NCI-H2029 treated with DMSO at 0.1 percent for 48 hours (cell line): ENCODE measurements around the gene CIC.

ENCODE experiments used
- DNase-seq: peaks from one replicate; lab custom pipeline; 2025; lab: John Stamatoyannopoulos, UW

Gene CIC

GRCh38 chr19:42277821-42278451 lies 8.9 kb downstream of the CIC start:
- DNase-seq: no peak

GRCh38 chr19:42278452-42279154 lies 9.6 kb downstream of the CIC start:
- DNase-seq: no peak

GRCh38 chr19:42279155-42279901 lies 10.3 kb downstream of the CIC start:
- no peak for DNase-seq

- peak; percentile 71 for DNase-seq
Observed at GRCh38 chr19:42279902-42280814, 11.1 kb downstream of the CIC start.

- no peak for DNase-seq
Observed at GRCh38 chr19:42280815-42281145, 11.7 kb downstream of the CIC start.

- DNase-seq: no peak
Observed at GRCh38 chr19:42281146-42281826, 12.2 kb downstream of the CIC start.

- DNase-seq: no peak
Observed at GRCh38 chr19:42281827-42282762, 13.0 kb downstream of the CIC start.

GRCh38 chr19:42282819-42283187 lies 13.8 kb downstream of the CIC start:
- DNase-seq: no peak

- peak; percentile 51 for DNase-seq
Observed at GRCh38 chr19:42283188-42284065, 14.4 kb downstream of the CIC start.

GRCh38 chr19:42284066-42284501 lies 15.0 kb downstream of the CIC start:
- peak; percentile 34 for DNase-seq

- no peak for DNase-seq
Observed at GRCh38 chr19:42284591-42285341, 15.7 kb downstream of the CIC start.

GRCh38 chr19:42285541-42285941 lies 16.5 kb downstream of the CIC start:
- DNase-seq: no peak

- no peak for DNase-seq
Observed at GRCh38 chr19:42285988-42286348, 16.9 kb downstream of the CIC start.

- DNase-seq: no peak
Observed at GRCh38 chr19:42286349-42287016, 17.4 kb downstream of the CIC start.

GRCh38 chr19:42287017-42287826 lies 18.2 kb downstream of the CIC start:
- DNase-seq: no peak

GRCh38 chr19:42287827-42288107 lies 18.7 kb downstream of the CIC start:
- DNase-seq: no peak

GRCh38 chr19:42288387-42288786 lies 19.3 kb downstream of the CIC start:
- no peak for DNase-seq
